HG03139 (cell line): ENCODE results near the gene CHRD.

ENCODE experiments used
- ATAC-seq: cut with Tn5 transposase; IDR thresholded peaks from one replicate; pipeline ENCODE4 v1.9.1; 2021; ENCODE audit not compliant: unreplicated experiment

CHRD gene

DNA sequence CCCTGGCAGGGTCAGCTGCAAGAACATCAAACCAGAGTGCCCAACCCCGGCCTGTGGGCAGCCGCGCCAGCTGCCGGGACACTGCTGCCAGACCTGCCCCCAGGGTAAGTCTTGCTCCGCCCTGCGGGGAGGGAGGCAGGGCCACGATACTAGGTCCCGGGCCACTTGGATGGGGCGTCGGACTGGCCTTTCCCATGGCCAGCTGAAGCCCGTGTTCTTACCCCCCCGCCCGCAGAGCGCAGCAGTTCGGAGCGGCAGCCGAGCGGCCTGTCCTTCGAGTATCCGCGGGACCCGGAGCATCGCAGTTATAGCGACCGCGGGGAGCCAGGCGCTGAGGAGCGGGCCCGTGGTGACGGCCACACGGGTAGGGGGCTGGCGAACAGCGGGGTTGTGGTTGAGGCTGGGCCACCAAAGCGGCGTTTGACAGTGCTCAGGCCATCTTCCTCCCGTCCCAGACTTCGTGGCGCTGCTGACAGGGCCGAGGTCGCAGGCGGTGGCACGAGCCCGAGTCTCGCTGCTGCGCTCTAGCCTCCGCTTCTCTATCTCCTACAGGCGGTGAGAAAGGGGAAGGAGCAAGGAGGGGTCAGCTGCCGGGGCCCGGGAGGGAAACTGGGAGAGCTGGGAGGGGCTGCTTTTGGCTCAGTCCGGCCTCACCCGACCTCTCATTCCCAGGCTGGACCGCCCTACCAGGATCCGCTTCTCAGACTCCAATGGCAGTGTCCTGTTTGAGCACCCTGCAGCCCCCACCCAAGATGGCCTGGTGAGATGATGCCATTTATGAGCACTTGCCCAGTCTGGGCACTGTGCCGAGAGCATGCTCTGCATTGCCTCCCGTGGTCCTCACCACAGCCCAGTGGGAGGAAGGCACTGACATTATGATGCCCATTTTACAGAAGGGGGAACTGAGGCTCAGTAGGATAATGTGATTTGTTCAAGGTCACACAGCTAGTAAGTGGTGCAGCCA lies 1.7 kb downstream of the CHRD start:
- no peak for ATAC-seq

DNA sequence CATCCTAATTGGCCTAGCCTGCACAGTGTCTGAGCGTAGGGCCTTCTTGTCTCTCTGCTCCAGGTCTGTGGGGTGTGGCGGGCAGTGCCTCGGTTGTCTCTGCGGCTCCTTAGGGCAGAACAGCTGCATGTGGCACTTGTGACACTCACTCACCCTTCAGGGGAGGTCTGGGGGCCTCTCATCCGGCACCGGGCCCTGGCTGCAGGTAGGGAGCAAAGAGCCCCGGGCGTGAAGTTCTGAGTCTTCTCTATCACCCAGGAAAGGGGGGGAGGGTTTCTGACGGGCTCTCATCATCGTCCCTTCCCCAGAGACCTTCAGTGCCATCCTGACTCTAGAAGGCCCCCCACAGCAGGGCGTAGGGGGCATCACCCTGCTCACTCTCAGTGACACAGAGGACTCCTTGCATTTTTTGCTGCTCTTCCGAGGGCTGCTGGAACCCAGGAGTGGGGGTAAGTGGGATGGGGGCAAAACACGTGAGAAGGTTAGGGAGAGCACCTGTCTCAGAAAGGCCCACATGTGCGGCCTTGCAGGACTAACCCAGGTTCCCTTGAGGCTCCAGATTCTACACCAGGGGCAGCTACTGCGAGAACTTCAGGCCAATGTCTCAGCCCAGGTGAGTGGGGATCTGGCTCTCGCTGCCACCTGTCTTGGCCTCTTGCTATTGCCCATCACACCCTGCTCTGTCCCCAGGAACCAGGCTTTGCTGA lies 2.6 kb downstream of the CHRD start:
- no peak for ATAC-seq

DNA sequence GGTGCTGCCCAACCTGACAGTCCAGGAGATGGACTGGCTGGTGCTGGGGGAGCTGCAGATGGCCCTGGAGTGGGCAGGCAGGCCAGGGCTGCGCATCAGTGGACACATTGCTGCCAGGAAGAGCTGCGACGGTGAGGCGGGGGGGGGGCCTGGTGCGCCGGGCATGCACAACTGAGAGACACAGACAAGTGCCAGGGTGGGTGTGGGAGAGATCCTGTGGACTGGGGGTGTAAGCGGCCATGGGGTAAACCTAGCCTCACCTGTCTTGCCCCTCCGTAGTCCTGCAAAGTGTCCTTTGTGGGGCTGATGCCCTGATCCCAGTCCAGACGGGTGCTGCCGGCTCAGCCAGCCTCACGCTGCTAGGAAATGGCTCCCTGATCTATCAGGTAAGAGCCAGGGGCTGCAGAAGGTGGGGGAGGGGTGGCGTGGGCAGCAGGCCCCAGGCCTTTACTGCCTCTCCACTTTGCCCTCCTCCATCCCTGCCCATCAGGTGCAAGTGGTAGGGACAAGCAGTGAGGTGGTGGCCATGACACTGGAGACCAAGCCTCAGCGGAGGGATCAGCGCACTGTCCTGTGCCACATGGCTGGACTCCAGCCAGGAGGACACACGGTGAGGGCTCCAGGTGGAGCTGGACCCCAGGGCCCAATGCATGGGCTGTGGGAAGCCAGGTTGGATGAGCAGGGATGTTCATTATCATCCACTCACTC lies 3.3 kb downstream of the CHRD start:
- ATAC-seq: no peak

DNA sequence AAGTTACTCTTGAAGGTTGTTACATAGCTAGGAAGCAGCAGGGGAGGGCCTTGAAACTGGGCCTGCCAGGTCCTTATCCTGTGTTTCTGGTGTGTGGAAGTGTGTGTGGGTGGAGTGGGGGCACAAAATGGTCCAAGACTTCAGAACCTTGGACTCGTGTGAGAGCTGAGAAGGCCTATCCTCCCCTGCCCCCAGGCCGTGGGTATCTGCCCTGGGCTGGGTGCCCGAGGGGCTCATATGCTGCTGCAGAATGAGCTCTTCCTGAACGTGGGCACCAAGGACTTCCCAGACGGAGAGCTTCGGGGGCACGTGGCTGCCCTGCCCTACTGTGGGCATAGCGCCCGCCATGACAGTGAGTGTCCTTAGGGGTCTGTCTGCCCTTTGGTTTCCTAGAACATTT lies 4.5 kb downstream of the CHRD start:
- no peak for ATAC-seq

DNA sequence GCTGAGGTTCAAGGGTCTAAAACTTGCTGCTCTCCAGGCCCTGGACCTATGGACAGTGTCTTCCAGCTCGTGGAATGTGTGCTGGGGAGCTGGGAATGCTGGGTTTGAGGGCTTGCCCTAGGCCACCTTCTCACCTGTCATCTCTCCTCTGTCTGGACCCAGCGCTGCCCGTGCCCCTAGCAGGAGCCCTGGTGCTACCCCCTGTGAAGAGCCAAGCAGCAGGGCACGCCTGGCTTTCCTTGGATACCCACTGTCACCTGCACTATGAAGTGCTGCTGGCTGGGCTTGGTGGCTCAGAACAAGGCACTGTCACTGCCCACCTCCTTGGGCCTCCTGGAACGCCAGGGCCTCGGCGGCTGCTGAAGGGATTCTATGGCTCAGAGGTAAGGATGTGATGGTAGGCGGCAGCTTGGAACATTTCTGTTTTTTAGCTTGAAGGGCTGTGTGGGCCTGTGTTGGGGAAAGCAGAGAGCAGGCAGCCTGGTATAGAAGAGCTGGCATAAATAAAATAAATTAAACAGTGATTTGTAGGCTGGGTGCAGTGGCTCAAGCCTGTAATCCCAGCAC lies 5.1 kb downstream of the CHRD start:
- ATAC-seq: no peak

DNA sequence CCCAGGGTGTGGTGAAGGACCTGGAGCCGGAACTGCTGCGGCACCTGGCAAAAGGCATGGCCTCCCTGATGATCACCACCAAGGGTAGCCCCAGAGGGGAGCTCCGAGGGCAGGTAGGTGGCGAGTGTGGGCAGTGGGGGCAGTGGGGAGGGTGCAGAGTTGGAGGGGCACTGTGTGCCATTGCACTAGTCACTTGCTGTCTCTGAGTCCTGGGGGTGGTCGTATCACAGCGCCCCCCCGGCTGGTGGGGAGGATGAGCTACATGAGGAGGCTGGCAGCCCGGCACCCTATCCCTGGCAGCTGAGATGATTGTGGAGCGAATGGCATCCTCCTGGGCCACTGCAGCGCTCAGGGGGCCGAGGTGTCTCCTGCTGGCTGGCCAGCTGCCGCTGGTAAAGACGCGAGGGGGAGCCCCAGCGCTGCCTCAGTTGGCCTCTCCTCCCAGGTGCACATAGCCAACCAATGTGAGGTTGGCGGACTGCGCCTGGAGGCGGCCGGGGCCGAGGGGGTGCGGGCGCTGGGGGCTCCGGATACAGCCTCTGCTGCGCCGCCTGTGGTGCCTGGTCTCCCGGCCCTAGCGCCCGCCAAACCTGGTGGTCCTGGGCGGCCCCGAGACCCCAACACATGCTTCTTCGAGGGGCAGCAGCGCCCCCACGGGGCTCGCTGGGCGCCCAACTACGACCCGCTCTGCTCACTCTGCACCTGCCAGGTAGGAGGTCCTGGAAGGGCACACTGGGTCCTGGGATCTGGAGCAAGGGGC lies 6.4 kb downstream of the CHRD start:
- ATAC-seq: no peak

DNA sequence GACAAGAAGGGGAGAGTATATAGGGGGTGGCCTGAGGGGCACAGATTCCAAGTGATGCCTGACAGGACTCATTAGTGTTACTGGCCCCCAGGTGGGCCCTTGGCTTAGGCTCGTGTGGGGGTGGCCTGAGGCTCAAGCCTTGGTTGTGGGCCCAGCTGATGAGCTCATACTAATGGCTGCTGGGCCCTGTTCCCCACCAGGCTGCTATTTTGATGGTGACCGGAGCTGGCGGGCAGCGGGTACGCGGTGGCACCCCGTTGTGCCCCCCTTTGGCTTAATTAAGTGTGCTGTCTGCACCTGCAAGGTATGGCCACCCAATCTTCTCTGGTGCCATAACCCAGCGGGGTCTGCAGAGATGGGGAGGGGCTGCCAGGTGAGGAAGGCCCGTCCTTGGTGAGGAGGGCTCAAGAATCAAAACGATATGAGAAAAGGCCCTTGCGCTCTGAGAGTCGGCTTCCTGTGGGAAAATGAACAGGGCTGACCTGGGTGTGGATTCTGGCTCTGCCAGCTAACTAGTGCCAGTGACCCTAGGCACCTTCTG lies 7.4 kb downstream of the CHRD start:
- ATAC-seq: no peak

DNA sequence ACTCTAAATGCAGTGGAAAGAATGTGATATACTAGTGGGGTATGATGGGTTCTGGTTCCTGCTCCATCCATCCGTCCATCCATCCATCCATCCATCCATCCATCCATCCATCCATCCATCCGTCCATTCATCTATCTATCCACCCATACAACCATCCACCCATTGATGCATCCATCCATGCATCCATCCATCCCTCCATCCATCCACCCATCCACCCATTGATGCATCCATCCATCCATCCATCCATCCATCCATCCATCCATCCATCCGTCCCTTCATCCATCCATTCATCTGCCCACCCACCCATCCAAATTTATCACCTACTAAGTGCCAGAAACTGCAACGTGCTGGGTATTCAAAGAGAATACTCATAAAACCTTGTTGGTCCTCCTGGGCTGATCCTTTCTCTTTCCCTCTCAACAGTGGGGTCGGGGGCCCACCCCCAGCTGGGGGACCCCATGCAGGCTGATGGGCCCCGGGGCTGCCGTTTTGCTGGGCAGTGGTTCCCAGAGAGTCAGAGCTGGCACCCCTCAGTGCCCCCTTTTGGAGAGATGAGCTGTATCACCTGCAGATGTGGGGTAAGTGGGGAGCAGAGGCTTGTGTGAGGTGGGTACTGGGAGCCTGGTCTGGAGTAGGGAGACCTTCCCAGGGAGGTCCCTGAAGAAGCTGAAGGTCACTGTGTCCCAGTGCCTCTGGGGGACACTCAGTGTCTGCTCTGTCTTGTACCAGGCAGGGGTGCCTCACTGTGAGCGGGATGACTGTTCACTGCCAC lies 8.5 kb downstream of the CHRD start:
- no peak for ATAC-seq

DNA sequence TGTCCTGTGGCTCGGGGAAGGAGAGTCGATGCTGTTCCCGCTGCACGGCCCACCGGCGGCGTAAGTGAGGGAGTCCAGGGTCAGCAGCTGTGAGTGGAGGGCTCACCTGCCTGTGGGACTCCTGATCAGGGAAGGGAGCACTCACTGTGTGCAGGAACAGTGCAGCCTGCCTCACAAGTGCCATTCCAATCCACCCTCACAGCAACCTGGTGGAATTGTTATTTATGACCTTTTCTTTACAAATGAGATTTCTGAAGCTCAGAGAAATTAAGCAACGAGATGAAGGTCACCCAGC lies 9.0 kb downstream of the CHRD start:
- ATAC-seq: no peak

DNA sequence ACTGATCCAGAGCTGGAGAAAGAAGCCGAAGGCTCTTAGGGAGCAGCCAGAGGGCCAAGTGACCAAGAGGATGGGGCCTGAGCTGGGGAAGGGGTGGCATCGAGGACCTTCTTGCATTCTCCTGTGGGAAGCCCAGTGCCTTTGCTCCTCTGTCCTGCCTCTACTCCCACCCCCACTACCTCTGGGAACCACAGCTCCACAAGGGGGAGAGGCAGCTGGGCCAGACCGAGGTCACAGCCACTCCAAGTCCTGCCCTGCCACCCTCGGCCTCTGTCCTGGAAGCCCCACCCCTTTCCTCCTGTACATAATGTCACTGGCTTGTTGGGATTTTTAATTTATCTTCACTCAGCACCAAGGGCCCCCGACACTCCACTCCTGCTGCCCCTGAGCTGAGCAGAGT lies 9.5 kb downstream of the CHRD start:
- ATAC-seq: no peak

DNA sequence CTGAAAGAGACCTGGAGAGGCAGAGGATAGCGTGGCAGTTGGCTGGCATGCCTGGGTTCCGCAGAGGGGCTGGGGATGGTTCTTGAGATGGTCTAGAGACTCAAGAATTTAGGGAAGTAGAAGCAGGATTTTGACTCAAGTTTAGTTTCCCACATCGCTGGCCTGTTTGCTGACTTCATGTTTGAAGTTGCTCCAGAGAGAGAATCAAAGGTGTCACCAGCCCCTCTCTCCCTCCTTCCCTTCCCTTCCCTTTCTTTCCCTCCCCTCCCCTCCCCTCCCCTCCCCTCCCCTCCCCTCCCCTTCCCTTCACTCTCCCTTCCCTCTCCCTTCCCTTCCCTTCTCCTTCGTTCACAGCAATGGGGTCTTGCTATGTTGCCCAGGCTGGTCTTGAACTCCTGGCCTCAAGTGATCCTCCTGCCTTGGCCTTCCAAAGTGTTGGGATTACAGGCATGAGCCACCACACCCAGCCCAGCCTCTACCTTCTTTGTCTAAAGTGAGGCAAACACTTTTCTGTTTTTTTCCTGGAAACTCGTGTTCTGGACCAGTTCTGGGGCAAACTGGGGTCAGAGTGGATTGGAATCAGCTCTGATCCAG lies 10.2 kb downstream of the CHRD start:
- ATAC-seq: no peak

DNA sequence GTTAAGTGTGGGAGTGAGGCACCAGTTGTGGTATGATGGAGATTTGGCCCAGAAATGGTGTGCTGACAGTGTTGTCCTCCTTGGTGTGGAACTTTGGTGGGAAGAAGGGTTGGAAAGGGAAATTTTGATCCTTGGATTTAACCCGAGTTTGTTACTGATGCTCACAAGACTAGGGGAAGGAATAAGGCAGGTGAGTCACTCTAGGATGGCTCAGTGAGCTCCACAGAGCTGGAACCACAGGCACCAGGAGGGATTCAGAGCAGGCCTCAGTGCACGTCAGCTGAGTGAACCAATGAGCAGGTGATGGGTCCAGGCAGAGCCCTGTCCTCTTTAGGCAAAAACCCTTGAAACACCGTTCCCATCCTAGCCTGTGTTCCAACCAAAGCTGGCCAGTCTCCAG lies 11.4 kb downstream of the CHRD start:
- no peak for ATAC-seq

DNA sequence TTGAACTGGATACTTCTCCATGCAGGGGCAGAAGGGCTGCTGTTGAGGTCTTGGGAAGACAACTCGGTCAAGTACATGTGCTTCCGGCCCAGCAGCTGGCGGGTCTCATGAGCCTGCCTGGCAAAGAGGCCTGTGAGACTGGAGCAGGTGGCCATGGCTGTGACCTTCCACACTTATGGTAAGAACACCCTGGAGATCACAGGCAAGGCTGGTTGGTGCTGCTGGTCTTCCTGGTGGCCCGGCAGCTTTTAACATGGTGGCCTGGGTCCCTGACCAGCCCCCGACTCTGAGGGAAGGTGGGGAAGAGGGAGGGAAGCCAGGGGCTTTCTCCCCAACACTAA lies 15.4 kb downstream of the CHRD start:
- ATAC-seq: no peak

DNA sequence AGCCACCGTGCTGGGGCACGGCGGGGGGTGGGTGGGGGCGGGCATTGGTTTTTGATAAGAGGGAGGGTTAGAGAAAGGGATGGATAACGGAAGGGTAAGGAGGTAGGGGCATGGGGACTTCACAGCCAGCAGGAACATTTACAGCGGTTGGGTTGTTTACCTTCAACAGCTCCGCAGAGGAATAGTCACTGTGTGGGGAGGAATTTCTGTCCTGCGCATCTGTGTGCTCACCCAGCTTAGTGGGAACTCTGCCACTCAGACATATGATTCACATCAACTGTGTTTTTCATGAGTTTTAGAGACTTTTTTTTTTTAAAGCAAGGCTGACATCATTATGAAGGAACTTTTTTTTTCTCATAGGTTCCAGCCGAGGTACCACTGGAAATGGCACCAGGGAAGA lies 19.6 kb downstream of the CHRD start:
- ATAC-seq: no peak

DNA sequence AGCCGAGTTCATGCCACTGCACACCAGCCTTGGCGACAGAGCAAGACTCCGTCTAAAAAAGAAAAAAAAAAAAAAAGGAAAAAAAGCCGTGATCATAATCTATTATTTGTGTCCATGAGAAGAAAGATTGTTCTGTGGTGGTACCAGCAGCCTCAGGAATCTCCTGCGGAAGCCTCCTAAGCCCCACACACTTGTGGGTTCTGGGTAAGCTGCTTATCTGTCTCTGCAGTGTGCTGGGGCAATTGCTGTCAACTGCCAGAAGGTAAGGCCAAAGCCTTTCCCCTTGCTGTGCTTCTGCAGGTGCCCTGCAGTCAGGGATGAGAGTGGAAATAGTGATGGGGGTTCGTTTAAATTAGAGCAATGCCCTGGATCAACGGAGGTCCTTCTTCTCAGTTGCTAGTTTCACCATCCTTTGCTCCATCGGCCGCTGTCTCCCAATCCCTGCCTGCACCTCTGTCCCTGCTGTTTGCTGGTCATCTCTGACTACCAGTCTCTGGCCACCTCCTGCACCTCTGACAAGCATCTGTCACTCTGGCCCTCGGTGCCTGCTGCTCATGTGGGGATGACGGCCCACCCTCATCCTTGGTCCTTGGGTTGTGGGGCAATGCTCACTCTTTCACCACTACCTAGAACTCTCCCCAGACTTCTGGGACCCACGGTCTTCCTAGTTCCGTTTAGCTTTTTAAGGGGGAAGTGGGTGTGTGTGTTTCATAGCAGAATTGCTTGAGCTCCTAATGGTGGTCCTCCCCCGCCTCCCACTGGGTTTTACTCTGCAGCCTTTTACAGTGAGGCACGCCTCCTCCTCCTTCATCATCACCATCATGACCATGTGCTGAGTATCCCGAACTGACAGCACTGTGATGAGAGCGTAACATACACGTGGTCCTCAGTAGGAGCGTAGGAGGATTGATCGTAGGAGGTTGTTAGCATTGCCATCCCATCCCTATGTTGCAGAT lies 25.5 kb downstream of the CHRD start:
- ATAC-seq: no peak

DNA sequence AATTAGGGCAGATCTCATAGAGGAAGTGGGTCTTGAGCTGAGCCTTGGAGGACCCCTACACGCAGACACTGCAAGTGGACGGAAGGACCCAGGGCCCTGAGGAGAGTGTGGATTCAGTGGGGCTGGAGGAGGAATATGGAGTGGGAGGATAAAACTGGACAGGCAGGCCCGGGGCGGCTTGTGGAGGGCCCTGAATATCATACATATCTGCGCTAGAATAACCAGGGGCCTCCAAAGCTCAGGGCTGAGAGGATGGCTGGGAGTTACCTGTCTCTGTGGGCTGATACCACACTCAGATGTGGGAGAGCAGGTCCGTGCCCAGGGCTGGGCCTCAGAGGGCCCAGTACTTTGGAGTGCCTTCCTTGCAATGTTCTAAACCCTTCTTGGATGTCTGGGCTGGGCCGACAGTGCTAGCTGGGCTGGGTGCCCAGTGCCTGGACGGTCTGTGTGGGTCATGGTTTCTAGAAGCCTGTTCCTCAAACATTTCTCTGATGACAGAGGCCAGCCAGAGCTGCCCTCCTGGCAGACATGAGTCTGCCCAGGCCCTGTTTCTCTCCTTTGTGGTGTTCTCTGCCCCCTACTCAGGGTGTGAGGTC lies 29.6 kb downstream of the CHRD start:
- no peak for ATAC-seq

DNA sequence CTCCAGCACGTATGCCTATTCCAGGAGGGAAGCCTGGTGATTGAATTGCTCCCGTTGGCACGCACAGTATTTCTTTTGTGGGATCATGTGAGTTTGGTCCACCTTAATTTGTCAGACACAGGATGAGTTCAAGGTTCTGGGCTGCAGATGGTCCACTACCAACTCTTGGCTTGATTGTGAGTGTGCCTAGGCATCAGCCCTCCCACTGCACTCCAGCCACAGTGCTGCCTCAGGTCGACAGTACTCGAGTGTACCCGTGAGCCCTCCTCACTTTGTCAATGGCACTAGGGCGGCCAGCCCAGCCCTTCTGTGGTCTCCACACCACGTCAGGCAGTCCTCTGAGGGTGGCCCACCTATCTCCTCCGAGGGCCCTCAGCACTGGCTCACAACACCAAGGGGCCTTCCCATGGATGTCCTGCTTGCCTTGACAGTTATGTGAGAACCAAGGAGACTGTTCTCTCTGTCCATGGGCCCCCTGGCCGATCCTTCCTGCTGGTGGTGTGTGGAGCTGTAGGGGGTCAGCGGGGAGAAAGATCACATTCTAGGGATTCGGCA lies 30.2 kb downstream of the CHRD start:
- ATAC-seq: no peak
